KMS-11 (cell line): Measurements from ENCODE around the gene ENOX1.

Experiments used
- H2AFZ ChIP-seq: fragments of 200-600 bp; sonication (generic); 2 replicates; pipeline ENCODE4 v1.6.1; 2016; ENCODE audit warnings: antibody characterized with exemption, mixed run types, low read depth
- H3K27ac ChIP-seq: fragments of 200-600 bp; sonication (generic); 2 replicates; pipeline ENCODE4 v1.6.1; 2016; ENCODE audit warnings: mild to moderate bottlenecking, mixed run types
- H3K27me3 ChIP-seq: fragments of 200-600 bp; sonication (generic); 2 replicates; pipeline ENCODE4 v1.6.1; 2017; ENCODE audit warnings: mild to moderate bottlenecking, low read depth, mixed run types, moderate library complexity; ENCODE audit not compliant: insufficient read depth
- H3K36me3 ChIP-seq: fragments of 200-600 bp; sonication (generic); 2 replicates; pipeline ENCODE4 v1.6.1; 2017; ENCODE audit warnings: mild to moderate bottlenecking, mixed run types; ENCODE audit not compliant: insufficient read depth
- H3K4me1 ChIP-seq: fragments of 200-600 bp; sonication (generic); 2 replicates; pipeline ENCODE4 v1.6.1; 2016; ENCODE audit warnings: mild to moderate bottlenecking, low read depth, mixed run types; ENCODE audit not compliant: poor library complexity, severe bottlenecking
- H3K4me2 ChIP-seq: fragments of 200-600 bp; sonication (generic); 2 replicates; pipeline ENCODE4 v1.7.0; 2016; ENCODE audit warnings: mild to moderate bottlenecking, mixed run types
- H3K4me3 ChIP-seq: fragments of 200-600 bp; sonication (generic); IDR thresholded peaks from 2 replicates; pipeline ENCODE4 v1.6.1; 2017; ENCODE audit warnings: low read depth, low read length, mixed read lengths; ENCODE audit not compliant: insufficient read depth
- H3K79me2 ChIP-seq: fragments of 200-600 bp; sonication (generic); 2 replicates; pipeline ENCODE4 v1.6.1; 2016; ENCODE audit warnings: low read depth, mixed run types; ENCODE audit not compliant: insufficient read depth
- H3K9ac ChIP-seq: fragments of 200-600 bp; sonication (generic); 2 replicates; pipeline ENCODE4 v1.6.1; 2016; ENCODE audit warnings: mild to moderate bottlenecking, mixed run types
- H4K20me1 ChIP-seq: fragments of 200-600 bp; sonication (generic); 2 replicates; pipeline ENCODE4 v1.6.1; 2016; ENCODE audit warnings: mild to moderate bottlenecking, mixed run types; ENCODE audit not compliant: insufficient read depth
- TF ChIP-seq, protein P1 (sequence below): fragments of 200-600 bp; sonication (generic); conservative IDR thresholded peaks from 2 replicates; pipeline ENCODE4 v1.6.1; 2017; ENCODE audit warnings: low read depth, mild to moderate bottlenecking, antibody characterized with exemption, low read length, moderate library complexity, mixed read lengths

The ENOX1 gene

DNA sequence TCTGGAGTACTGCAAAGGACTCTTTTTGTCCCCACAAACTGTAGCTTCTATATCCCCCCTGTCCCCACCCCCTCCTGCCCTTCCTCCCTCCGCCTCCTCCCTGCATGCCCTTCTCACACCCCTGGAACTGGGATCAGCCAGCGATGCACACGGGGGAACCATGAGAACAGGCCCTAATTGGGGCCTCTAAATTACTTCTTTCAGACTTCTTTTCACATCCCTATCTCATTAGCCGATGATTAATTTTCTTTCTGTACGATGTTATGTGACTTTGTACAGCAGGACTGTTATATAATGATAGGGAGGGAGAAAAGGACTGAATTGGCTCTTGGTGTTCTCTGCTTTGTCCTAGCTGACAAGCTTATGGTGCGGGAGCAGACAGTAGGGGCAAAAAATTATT lies 415.9 kb downstream of the ENOX1 start:
- Histone ChIP-seq H3K27me3 (no peaks in the 10 kb centered on the region), H3K79me2 (no peaks in the 10 kb centered on the region)
- TF ChIP-seq, protein P1, sequence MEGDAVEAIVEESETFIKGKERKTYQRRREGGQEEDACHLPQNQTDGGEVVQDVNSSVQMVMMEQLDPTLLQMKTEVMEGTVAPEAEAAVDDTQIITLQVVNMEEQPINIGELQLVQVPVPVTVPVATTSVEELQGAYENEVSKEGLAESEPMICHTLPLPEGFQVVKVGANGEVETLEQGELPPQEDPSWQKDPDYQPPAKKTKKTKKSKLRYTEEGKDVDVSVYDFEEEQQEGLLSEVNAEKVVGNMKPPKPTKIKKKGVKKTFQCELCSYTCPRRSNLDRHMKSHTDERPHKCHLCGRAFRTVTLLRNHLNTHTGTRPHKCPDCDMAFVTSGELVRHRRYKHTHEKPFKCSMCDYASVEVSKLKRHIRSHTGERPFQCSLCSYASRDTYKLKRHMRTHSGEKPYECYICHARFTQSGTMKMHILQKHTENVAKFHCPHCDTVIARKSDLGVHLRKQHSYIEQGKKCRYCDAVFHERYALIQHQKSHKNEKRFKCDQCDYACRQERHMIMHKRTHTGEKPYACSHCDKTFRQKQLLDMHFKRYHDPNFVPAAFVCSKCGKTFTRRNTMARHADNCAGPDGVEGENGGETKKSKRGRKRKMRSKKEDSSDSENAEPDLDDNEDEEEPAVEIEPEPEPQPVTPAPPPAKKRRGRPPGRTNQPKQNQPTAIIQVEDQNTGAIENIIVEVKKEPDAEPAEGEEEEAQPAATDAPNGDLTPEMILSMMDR, result no peak

DNA sequence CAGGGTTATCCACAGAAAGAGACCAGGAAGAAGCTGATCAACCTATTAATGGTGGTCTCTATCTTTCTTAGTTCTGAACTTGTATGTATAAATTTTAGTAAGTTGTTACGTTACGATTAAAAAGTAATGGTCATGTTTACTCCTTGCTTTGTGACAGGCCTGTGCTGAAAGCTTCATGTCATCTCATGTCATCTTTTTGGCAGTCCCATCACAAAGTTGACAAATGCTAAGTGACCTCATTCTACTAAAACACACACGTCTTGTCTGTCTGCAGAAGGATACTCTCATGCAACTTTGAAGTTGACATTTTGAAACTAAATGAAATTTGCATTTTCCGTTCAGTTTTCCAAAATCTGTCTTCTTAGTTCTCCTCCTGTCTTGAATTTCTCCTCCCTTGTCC lies 417.5 kb downstream of the ENOX1 start:
- TF ChIP-seq, protein P1, result no peak
- Histone ChIP-seq H3K4me1 (peaks cover 30% of the 10 kb centered on the region), H4K20me1 (no peaks in the 10 kb centered on the region), H3K9ac (no peak overlapping the region), H3K36me3 (no peaks in the 10 kb centered on the region), H3K4me2 (no peak overlapping the region), H3K27ac (no peak overlapping the region), H2AFZ (no peak overlapping the region), H3K79me2 (no peaks in the 10 kb centered on the region), H3K27me3 (no peaks in the 10 kb centered on the region), H3K4me3 (no peak overlapping the region)

More for the DNA sequence above, 415.9 kb downstream of the ENOX1 start:
- no peaks in the 10 kb centered on the region for H4K20me1 ChIP-seq
- H3K9ac ChIP-seq, result no peak overlapping the region
- H3K36me3 ChIP-seq, result no peaks in the 10 kb centered on the region
- H3K4me3 ChIP-seq, result no peak overlapping the region
- H3K27ac ChIP-seq, result no peak overlapping the region
- H3K4me2 ChIP-seq, result no peak overlapping the region
- H3K4me1 ChIP-seq, result peaks cover 30% of the 10 kb centered on the region
- H2AFZ ChIP-seq, result no peak overlapping the region

DNA sequence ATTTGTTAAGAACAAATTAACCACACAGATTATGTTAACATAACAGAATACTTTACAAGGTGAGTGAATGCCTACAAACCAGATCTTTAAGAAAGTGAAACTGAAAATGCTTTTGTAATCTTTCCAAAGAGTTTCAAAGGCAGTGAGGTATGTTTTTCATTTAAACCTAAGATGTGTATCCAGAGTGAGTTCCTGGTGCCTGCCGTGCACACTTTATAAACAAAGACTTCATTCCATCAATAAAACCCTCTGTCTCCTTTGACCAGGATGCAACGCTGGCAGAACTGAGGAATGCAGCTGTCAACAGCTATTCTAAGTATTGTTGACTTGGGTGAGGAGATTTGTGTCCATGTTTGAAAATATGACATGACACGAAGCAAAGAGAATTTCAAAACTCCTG lies 418.8 kb downstream of the ENOX1 start:
- peak overlapping the region; percentile 60; the same call in 1 of the 2 replicates for H2AFZ ChIP-seq
- H3K27ac ChIP-seq, result peak overlapping the region; percentile 56
- H4K20me1 ChIP-seq, result no peaks in the 10 kb centered on the region
- peaks cover 30% of the 10 kb centered on the region for H3K4me1 ChIP-seq
- peak overlapping the region; percentile 17; the same call in 1 of the 2 replicates for H3K9ac ChIP-seq
- no peaks in the 10 kb centered on the region for H3K79me2 ChIP-seq
- H3K36me3 ChIP-seq, result no peaks in the 10 kb centered on the region
- H3K4me2 ChIP-seq, result peak overlapping the region; percentile 60
- no peak overlapping the region for H3K4me3 ChIP-seq
- no peaks in the 10 kb centered on the region for H3K27me3 ChIP-seq
- TF ChIP-seq, protein P1, result no peak

DNA sequence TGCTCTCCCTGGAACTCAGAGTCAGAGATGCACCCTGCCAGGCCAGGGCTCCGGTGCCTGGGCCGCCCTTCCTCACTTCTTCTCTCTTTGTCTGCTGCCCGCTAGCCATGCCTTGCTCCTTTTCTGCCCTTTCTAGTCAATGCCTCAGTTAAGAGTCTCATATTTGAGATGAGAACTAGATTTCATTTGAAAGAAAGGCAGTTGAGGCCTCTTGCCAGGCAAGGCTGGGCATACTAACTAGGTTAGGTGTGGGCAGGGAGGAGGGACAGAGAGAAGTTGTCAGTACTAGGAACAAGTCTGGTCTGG lies 421.8 kb downstream of the ENOX1 start:
- Histone ChIP-seq H3K4me1 (peaks cover 30% of the 10 kb centered on the region), H4K20me1 (no peaks in the 10 kb centered on the region), H3K36me3 (no peaks in the 10 kb centered on the region), H3K27me3 (no peaks in the 10 kb centered on the region), H3K79me2 (no peaks in the 10 kb centered on the region), H3K4me3 (no peak overlapping the region), H3K9ac (no peak overlapping the region), H3K4me2 (no peak overlapping the region), H3K27ac (no peak overlapping the region), H2AFZ (no peak overlapping the region)
- TF ChIP-seq, protein P1, result no peak
